OCI-LY7 (cell line): ENCODE data around the gene HIVEP3. TPM values are rescaled to one million over a fixed set of nuclear protein-coding genes. Genes with fewer than 3 reads are reported as not detected.

Experiments
- BruUV-seq: library from RNA; stranded (reverse); fragments of 400-500 nt; replicated peaks from 2 replicates; lab custom pipeline; 2021; lab: Mats Ljungman, UMichigan
- CTCF ChIA-PET: fragments of 300-600 bp; sonication (Branson Sonifier 250); formaldehyde crosslinking; loops from one replicate; lab custom pipeline; 2022; ENCODE audit warnings: antibody characterized with exemption; ENCODE audit not compliant: unreplicated experiment; lab: Charles Lee
- POLR2A ChIA-PET: fragments of 300-600 bp; sonication (Branson Sonifier 250); formaldehyde crosslinking; loops from one replicate; lab custom pipeline; 2022; ENCODE audit warnings: antibody characterized with exemption; lab: Charles Lee
- DNase-seq: peaks from one replicate; pipeline ENCODE4 v3.0.0-alpha.2; 2015; ENCODE audit warnings: low spot score
- H2AFZ ChIP-seq: fragments of 200-600 bp; sonication (generic), shearing (Covaris generic); 2 replicates; pipeline ENCODE4 v1.6.1; 2014; ENCODE audit warnings: mild to moderate bottlenecking, antibody characterized with exemption, low read length, moderate library complexity
- H3K27ac ChIP-seq: fragments of 200-600 bp; sonication (generic); 2 replicates; pipeline ENCODE4 v1.5.1; 2014; ENCODE audit warnings: mixed run types, low read depth, mild to moderate bottlenecking, moderate library complexity, low read length, inconsistent platforms; ENCODE audit not compliant: poor library complexity, severe bottlenecking
- H3K36me3 ChIP-seq: fragments of 200-600 bp; sonication (generic); 2 replicates; pipeline ENCODE4 v1.6.1; 2014; ENCODE audit warnings: mild to moderate bottlenecking, antibody characterized with exemption, low read length, moderate library complexity, mixed read lengths; ENCODE audit not compliant: insufficient read depth
- H3K4me1 ChIP-seq: fragments of 200-600 bp; sonication (generic); 2 replicates; pipeline ENCODE4 v1.5.1; 2014; ENCODE audit warnings: mild to moderate bottlenecking, low read length; ENCODE audit not compliant: insufficient read depth, poor library complexity, severe bottlenecking
- H3K4me2 ChIP-seq: fragments of 200-600 bp; sonication (generic); 2 replicates; pipeline ENCODE4 v1.6.1; 2014; ENCODE audit warnings: mild to moderate bottlenecking, low read length
- H3K4me3 ChIP-seq: fragments of 200-600 bp; sonication (generic); 2 replicates; pipeline ENCODE4 v1.5.1; 2014; ENCODE audit warnings: mild to moderate bottlenecking, low read depth, low read length; ENCODE audit not compliant: poor library complexity, severe bottlenecking
- H3K79me2 ChIP-seq: fragments of 200-600 bp; sonication (generic); 2 replicates; pipeline ENCODE4 v1.6.1; 2016; ENCODE audit warnings: low read depth, mild to moderate bottlenecking, low read length, moderate library complexity, mixed read lengths; ENCODE audit not compliant: insufficient read depth
- H3K9me2 ChIP-seq: fragments of 200-600 bp; sonication (generic); 2 replicates; pipeline ENCODE4 v1.6.1; 2016; ENCODE audit warnings: mild to moderate bottlenecking, low read length, mixed read lengths; ENCODE audit not compliant: insufficient read depth
- H3K9me3 ChIP-seq: fragments of 200-600 bp; sonication (generic); 2 replicates; pipeline ENCODE4 v1.6.1; 2014; ENCODE audit warnings: mild to moderate bottlenecking, mixed run types, low read length, mixed read lengths
- H4K20me1 ChIP-seq: fragments of 200-600 bp; sonication (generic); 2 replicates; pipeline ENCODE4 v1.6.1; 2014; ENCODE audit warnings: mild to moderate bottlenecking, antibody characterized with exemption, low read length, moderate library complexity, mixed read lengths; ENCODE audit not compliant: insufficient read depth
- EZH2phosphoT487 ChIP-seq: fragments of 200-600 bp; sonication (generic); IDR thresholded peaks from 2 replicates; pipeline ENCODE4 v1.6.1; 2018; ENCODE audit warnings: low read depth, borderline replicate concordance, mild to moderate bottlenecking, mixed run types, antibody characterized with exemption, low read length, moderate library complexity, mixed read lengths
- intact Hi-C: fragments of 100-400 bp; cut with micrococcal nuclease; formaldehyde crosslinking; loops from one replicate; pipeline ENCODE4 v1.10.0; 2022; ENCODE audit not compliant: unreplicated experiment
- total RNA-seq, 2 experiments: library from RNA; depleted of rRNA in 1 of 2; stranded (reverse); fragments of >200 nt in 1 of 2; shearing (Covaris generic) in 1 of 2; gene quantifications; 2 replicates each; pipeline ENCODE4 v1.2.3, GENCODE V29; 2014 to 2022
- TF ChIP-seq, protein P1 (sequence below): fragments of 200-600 bp; sonication (generic); conservative IDR thresholded peaks from 2 replicates; pipeline ENCODE4 v1.5.1; 2014; ENCODE audit warnings: mild to moderate bottlenecking, antibody characterized with exemption, low read length, moderate library complexity, mixed read lengths

HIVEP3 gene
- total RNA-seq, 2 experiments from 2014 or later = 0.53 to 0.60 TPM

DNA sequence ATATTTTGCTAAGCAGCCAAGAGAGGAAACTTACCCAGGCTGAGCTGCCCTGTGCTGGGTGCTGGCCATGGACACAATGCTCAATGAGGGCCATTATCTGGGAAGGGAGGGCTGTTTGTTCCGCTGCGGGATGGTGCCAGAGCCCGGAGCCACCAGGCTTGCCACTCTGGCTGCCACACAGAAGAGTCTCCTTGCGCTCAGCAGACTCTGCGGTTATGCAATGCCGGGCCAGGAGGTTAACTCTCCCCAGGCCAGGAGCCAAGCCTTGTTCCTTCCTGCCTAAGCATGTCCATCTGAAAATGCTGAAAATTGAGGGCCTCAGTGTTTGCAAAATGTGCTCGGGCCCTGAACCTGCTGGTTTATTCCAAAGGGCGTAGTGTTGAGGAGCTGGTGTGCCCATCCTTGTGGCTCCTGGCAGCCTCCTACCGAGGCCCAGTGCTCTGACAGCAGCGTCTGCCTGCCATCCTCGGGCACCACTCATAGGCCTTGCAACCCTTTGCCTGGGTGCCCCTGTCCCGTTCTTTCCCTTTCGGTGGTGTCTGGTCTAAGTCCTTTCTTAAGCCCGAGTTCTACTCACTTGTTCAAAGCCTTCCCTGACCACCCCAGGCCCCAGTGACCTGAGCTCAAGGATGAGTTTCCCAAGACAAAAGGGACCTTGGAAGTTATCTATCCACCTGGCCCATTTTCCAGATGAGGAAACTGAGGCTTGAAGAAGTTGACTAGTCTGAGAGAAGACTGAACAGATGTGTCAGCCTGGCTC, 300.5 kb downstream of the HIVEP3 start:
- no peak overlapping the region for H2AFZ ChIP-seq
- no peak for TF ChIP-seq EZH2phosphoT487
- TF ChIP-seq, protein P1, sequence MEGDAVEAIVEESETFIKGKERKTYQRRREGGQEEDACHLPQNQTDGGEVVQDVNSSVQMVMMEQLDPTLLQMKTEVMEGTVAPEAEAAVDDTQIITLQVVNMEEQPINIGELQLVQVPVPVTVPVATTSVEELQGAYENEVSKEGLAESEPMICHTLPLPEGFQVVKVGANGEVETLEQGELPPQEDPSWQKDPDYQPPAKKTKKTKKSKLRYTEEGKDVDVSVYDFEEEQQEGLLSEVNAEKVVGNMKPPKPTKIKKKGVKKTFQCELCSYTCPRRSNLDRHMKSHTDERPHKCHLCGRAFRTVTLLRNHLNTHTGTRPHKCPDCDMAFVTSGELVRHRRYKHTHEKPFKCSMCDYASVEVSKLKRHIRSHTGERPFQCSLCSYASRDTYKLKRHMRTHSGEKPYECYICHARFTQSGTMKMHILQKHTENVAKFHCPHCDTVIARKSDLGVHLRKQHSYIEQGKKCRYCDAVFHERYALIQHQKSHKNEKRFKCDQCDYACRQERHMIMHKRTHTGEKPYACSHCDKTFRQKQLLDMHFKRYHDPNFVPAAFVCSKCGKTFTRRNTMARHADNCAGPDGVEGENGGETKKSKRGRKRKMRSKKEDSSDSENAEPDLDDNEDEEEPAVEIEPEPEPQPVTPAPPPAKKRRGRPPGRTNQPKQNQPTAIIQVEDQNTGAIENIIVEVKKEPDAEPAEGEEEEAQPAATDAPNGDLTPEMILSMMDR = no peak
- no peak overlapping the region for H3K27ac ChIP-seq
- no peaks in the 10 kb centered on the region for H3K9me2 ChIP-seq
- H3K79me2 ChIP-seq = no peaks in the 10 kb centered on the region
- H4K20me1 ChIP-seq = no peaks in the 10 kb centered on the region
- no peak overlapping the region for H3K4me2 ChIP-seq
- DNase-seq = no peak
- no peaks in the 10 kb centered on the region for H3K9me3 ChIP-seq
- ChIA-PET POLR2A (no interaction called here), CTCF (no interaction called here)
- peaks cover 7% of the 10 kb centered on the region for H3K4me1 ChIP-seq
- no peak overlapping the region for H3K4me3 ChIP-seq
- no TSS peak for BruUV-seq
- no peaks in the 10 kb centered on the region for H3K36me3 ChIP-seq
- intact Hi-C loops = no loop called here

DNA sequence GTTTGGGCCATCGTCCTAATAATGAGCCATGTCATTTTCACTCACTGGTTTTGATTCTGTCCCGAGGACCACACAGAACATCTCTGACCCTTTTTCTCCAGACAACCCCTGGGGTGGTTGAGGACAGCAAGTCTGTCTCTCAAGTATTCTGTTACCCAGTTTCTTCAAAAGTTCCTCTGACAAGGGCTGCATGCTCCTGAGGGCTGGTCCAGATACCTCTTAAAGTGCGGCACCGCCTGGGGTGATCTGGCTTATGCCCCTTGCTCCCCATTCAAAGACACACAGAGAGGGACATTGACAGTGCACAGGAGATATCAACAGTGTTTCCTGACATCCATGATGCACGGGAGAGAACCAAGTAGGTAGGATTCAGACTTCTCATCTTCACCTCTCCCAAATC, 301.4 kb downstream of the HIVEP3 start:
- ChIA-PET POLR2A (no interaction called here), CTCF (no interaction called here)
- intact Hi-C loops = no loop called here
- H3K9me2 ChIP-seq = no peaks in the 10 kb centered on the region
- no peaks in the 10 kb centered on the region for H3K79me2 ChIP-seq
- no peak for DNase-seq
- H3K4me2 ChIP-seq = no peak overlapping the region
- no peaks in the 10 kb centered on the region for H3K36me3 ChIP-seq
- H3K9me3 ChIP-seq = no peaks in the 10 kb centered on the region
- TF ChIP-seq, protein P1 = no peak
- TF ChIP-seq EZH2phosphoT487 = no peak
- BruUV-seq = no TSS peak
- no peak overlapping the region for H2AFZ ChIP-seq
- H4K20me1 ChIP-seq = no peaks in the 10 kb centered on the region
- no peaks in the 10 kb centered on the region for H3K4me1 ChIP-seq
- no peak overlapping the region for H3K4me3 ChIP-seq
- H3K27ac ChIP-seq = no peak overlapping the region

DNA sequence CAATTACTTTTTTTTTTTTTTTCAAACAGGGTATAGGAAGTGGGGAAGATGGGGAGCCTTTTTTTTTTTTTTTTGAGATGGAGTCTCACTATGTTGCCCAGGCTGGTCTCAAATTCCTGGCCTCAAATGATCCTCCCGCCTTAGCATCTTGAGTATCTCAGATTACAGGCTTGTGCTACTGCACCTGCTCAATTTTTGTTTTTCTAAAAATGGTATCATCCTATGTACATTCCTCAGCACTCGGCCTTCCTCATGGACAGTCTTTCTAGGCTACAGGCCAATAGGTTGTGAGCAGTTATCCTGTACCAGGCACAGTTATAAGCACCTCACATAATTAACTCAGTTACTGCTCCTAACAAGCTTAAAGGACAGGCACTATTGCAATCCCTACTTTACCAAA, 302.2 kb downstream of the HIVEP3 start:
- intact Hi-C loops = no loop called here
- no peak overlapping the region for H3K4me2 ChIP-seq
- no peak overlapping the region for H3K4me3 ChIP-seq
- H3K4me1 ChIP-seq = no peaks in the 10 kb centered on the region
- TF ChIP-seq, protein P1 = no peak
- no peak for TF ChIP-seq EZH2phosphoT487
- POLR2A ChIA-PET = no interaction called here
- no peak overlapping the region for H2AFZ ChIP-seq
- H4K20me1 ChIP-seq = no peaks in the 10 kb centered on the region
- no peak overlapping the region for H3K27ac ChIP-seq
- H3K36me3 ChIP-seq = no peaks in the 10 kb centered on the region
- DNase-seq = no peak
- CTCF ChIA-PET = no interaction called here
- BruUV-seq = no TSS peak
- no peaks in the 10 kb centered on the region for H3K79me2 ChIP-seq
- H3K9me2 ChIP-seq = no peaks in the 10 kb centered on the region
- H3K9me3 ChIP-seq = no peaks in the 10 kb centered on the region
